Suprapubic skin (tissue), 4 donors: ENCODE results near the gene ADAM11. TPM values are rescaled to one million over a fixed set of nuclear protein-coding genes. Genes with fewer than 3 reads are reported as not detected.

Experiments used
- DNase-seq, 2 donors: peaks; one replicate each; pipeline ENCODE4 v3.0.0-alpha.2; 2019; ENCODE audit warnings: low spot score in 2 of 2
- H3K27ac ChIP-seq: fragments of 200-600 bp; sonication (generic); one replicate; pipeline ENCODE4 v1.5.1; 2019
- H3K27me3 ChIP-seq: fragments of 200-600 bp; sonication (generic); one replicate; pipeline ENCODE4 v1.5.1; 2019
- H3K36me3 ChIP-seq: fragments of 200-600 bp; sonication (generic); one replicate; pipeline ENCODE4 v1.5.1; 2019
- H3K4me1 ChIP-seq: fragments of 200-600 bp; sonication (generic); one replicate; pipeline ENCODE4 v1.5.1; 2019
- H3K4me3 ChIP-seq: fragments of 200-600 bp; sonication (generic); one replicate; pipeline ENCODE4 v1.5.1; 2019; ENCODE audit warnings: mild to moderate bottlenecking
- H3K9me3 ChIP-seq: fragments of 200-600 bp; sonication (generic); one replicate; pipeline ENCODE4 v1.5.1; 2019
- CTCF ChIP-seq, 2 donors: fragments of 200-600 bp in 1 of 2; fragments of 450-650 bp in 1 of 2; sonication (generic) in 1 of 2; IDR thresholded peaks; one replicate each; pipeline ENCODE4 v1.5.1; 2016 to 2019; ENCODE audit warnings: antibody characterized with exemption in 2 of 2, mild to moderate bottlenecking in 1 of 2, moderate library complexity in 1 of 2
- EP300 ChIP-seq: sonication (generic); formaldehyde crosslinking; IDR thresholded peaks from one replicate; pipeline ENCODE4 v1.6.1; 2017; ENCODE audit warnings: antibody characterized with exemption
- POLR2A ChIP-seq, 2 donors: fragments of 450-650 bp; IDR thresholded peaks; one replicate each; pipeline ENCODE4 v1.6.1; 2017; ENCODE audit warnings: antibody characterized with exemption in 2 of 2, mild to moderate bottlenecking in 2 of 2, moderate library complexity in 2 of 2
- POLR2AphosphoS5 ChIP-seq, 3 donors: sonication (generic); formaldehyde crosslinking; IDR thresholded peaks; one replicate each; pipeline ENCODE4 v1.6.1; 2017; ENCODE audit warnings: antibody characterized with exemption in 3 of 3
- WGBS: methylation state at CpG from one replicate; pipeline ENCODE4 v1.1.5; 2018; 5-methylcytosine and 5-hydroxymethylcytosine counted together
- total RNA-seq, 4 donors: library from RNA; depleted of rRNA; stranded (reverse); fragments of >200 nt; gene quantifications; one replicate each; pipeline ENCODE4 v1.1.0, GENCODE V29; 2016

Gene ADAM11
- total RNA-seq, 4 donors from 2014 or later: 0.98 to 1.5 (median 1.1) TPM

- no peaks in the 10 kb centered on the region for H3K36me3 ChIP-seq
- H3K4me3 ChIP-seq: no peak overlapping the region
- peaks cover 10% of the 10 kb centered on the region for H3K27me3 ChIP-seq
- 97% methylated on average over 10 of the region's 14 CpGs for WGBS
- H3K9me3 ChIP-seq: no peaks in the 10 kb centered on the region
- TF ChIP-seq EP300: no peak
- TF ChIP-seq CTCF (IDR thresholded peaks at IDR 0.05): no peak
- TF ChIP-seq POLR2AphosphoS5 (IDR thresholded peaks at IDR 0.05): no peak
- no peak for TF ChIP-seq POLR2A (IDR thresholded peaks at IDR 0.05)
- H3K27ac ChIP-seq: no peak overlapping the region
- DNase-seq: no peak
- peaks cover 12% of the 10 kb centered on the region for H3K4me1 ChIP-seq
Measured at GRCh38 chr17:44780845-44781480, 22.2 kb downstream of the ADAM11 start.

- Histone ChIP-seq H3K4me1 (peaks cover 6% of the 10 kb centered on the region), H3K27ac (peak overlapping the region; percentile 18), H3K9me3 (no peaks in the 10 kb centered on the region), H3K36me3 (no peaks in the 10 kb centered on the region), H3K4me3 (no peak overlapping the region), H3K27me3 (peaks cover 10% of the 10 kb centered on the region)
- 52% methylated on average over 16 of the region's 17 CpGs for WGBS
- TF ChIP-seq POLR2A (IDR thresholded peaks at IDR 0.05): no peak
- TF ChIP-seq EP300: no peak
- no peak for TF ChIP-seq CTCF (IDR thresholded peaks at IDR 0.05)
- TF ChIP-seq POLR2AphosphoS5 (IDR thresholded peaks at IDR 0.05): no peak
- peak in 1 of 2 donors; percentile 46 for DNase-seq
Measured at GRCh38 chr17:44781551-44782325, 22.9 kb downstream of the ADAM11 start.

- H3K27ac ChIP-seq: no peak overlapping the region
- peak in 1 of 2 donors; percentile 28 for DNase-seq
- no peaks in the 10 kb centered on the region for H3K9me3 ChIP-seq
- peaks cover 6% of the 10 kb centered on the region for H3K4me1 ChIP-seq
- H3K27me3 ChIP-seq: peaks cover 13% of the 10 kb centered on the region
- H3K4me3 ChIP-seq: no peak overlapping the region
- no peaks in the 10 kb centered on the region for H3K36me3 ChIP-seq
- no peak for TF ChIP-seq EP300
- no peak for TF ChIP-seq POLR2A (IDR thresholded peaks at IDR 0.05)
- 65% methylated on average over 11 of the region's 11 CpGs for WGBS
Measured at GRCh38 chr17:44782326-44782850, 23.6 kb downstream of the ADAM11 start.

- DNase-seq: peak in 1 of 2 donors; percentile 35
- no peak for TF ChIP-seq POLR2AphosphoS5 (IDR thresholded peaks at IDR 0.05)
- Histone ChIP-seq H3K27me3 (peaks cover 13% of the 10 kb centered on the region), H3K4me3 (no peak overlapping the region), H3K27ac (no peak overlapping the region), H3K4me1 (no peaks in the 10 kb centered on the region), H3K9me3 (no peaks in the 10 kb centered on the region), H3K36me3 (no peaks in the 10 kb centered on the region)
- WGBS: 96% methylated on average over 4 of the region's 7 CpGs
Measured at GRCh38 chr17:44785921-44786320, 27.1 kb downstream of the ADAM11 start.

GRCh38 chr17:44786551-44787081, 27.8 kb downstream of the ADAM11 start:
- peak in 1 of 2 donors; percentile 59 for DNase-seq
- Histone ChIP-seq H3K9me3 (no peaks in the 10 kb centered on the region), H3K36me3 (no peaks in the 10 kb centered on the region), H3K4me1 (no peaks in the 10 kb centered on the region), H3K27ac (no peak overlapping the region), H3K4me3 (no peak overlapping the region), H3K27me3 (peaks cover 12% of the 10 kb centered on the region)
- WGBS: 49% methylated on average over 15 of the region's 16 CpGs
- no peak for TF ChIP-seq POLR2A (IDR thresholded peaks at IDR 0.05)
- TF ChIP-seq EP300: no peak
- TF ChIP-seq CTCF (IDR thresholded peaks at IDR 0.05): no peak
- no peak for TF ChIP-seq POLR2AphosphoS5 (IDR thresholded peaks at IDR 0.05)
